ENCODE results near the gene RELN.

DNA sequence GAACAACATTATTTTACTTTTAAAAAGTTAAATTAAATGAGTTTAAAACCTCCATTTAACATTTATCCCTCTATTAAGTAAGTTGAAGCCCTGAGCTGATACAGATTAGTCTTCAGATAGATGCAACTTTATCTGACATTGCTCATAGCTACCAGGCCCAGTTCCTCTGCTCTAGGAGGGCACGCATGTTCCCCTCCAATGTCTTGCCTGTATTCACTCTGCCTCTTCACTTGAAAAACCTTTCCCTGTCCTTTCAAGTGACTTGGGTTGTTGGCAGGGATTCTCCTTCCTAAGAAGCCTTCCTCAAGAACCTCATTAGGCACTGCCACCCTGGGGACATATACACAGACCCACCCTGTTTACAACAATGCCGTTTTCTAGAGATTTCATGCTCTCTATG, 270.4 kb downstream of the RELN start:
- TF ChIP-seq, protein P1, sequence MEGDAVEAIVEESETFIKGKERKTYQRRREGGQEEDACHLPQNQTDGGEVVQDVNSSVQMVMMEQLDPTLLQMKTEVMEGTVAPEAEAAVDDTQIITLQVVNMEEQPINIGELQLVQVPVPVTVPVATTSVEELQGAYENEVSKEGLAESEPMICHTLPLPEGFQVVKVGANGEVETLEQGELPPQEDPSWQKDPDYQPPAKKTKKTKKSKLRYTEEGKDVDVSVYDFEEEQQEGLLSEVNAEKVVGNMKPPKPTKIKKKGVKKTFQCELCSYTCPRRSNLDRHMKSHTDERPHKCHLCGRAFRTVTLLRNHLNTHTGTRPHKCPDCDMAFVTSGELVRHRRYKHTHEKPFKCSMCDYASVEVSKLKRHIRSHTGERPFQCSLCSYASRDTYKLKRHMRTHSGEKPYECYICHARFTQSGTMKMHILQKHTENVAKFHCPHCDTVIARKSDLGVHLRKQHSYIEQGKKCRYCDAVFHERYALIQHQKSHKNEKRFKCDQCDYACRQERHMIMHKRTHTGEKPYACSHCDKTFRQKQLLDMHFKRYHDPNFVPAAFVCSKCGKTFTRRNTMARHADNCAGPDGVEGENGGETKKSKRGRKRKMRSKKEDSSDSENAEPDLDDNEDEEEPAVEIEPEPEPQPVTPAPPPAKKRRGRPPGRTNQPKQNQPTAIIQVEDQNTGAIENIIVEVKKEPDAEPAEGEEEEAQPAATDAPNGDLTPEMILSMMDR (IDR thresholded peaks at IDR 0.05), result no peak
- TF ChIP-seq POLR2A (IDR thresholded peaks at IDR 0.05) (no peak), POLR2AphosphoS5 (IDR thresholded peaks at IDR 0.05; ENCODE audit: insufficient read depth in 1 of 2, low read depth in 1 of 2) (no peak)
